CD4-positive, alpha-beta T cell (primary cell): ENCODE measurements around the gene CA7. TPM values are rescaled to one million over a fixed set of nuclear protein-coding genes. Genes with fewer than 3 reads are reported as not detected.

Experiments used
- ATAC-seq: fragments of 200-7000 bp; cut with Tn5 transposase; one replicate; pipeline ENCODE4 v1.10.0; 2022; ENCODE audit warnings: mild to moderate bottlenecking; ENCODE audit not compliant: poor library complexity
- CTCF ChIA-PET: fragments of 350-600 bp; sonication (Branson Sonifier 250); formaldehyde crosslinking; loops from one replicate; lab custom pipeline; 2021; ENCODE audit warnings: antibody characterized with exemption, inconsistent platforms; lab: Charles Lee
- POLR2A ChIA-PET: fragments of 350-600 bp; sonication (Branson Sonifier 250); formaldehyde crosslinking; loops from one replicate; lab custom pipeline; 2021; ENCODE audit warnings: antibody characterized with exemption, inconsistent platforms; lab: Charles Lee
- DNase-seq, 14 experiments: peaks; one replicate each; pipeline ENCODE4 v3.0.0-alpha.2; 2013 to 2020; ENCODE audit warnings: mixed read lengths in 2 of 14
- H3K27ac ChIP-seq, 2 donors: one replicate each; pipeline versions ENCODE4 v1.5.1 to v1.7.0; 2013; ENCODE audit warnings: low read length in 2 of 2, low read depth in 1 of 2, mild to moderate bottlenecking in 1 of 2
- H3K27me3 ChIP-seq, 2 experiments: 1 replicate in 1 of 2; 2 replicates in 1 of 2; pipeline versions ENCODE4 v1.6.1 to v1.7.0; 2013; ENCODE audit warnings: low read length in 2 of 2, control low read depth in 1 of 2, mild to moderate bottlenecking in 1 of 2, moderate library complexity in 1 of 2; ENCODE audit not compliant: insufficient read depth in 2 of 2, control insufficient read depth in 1 of 2
- H3K36me3 ChIP-seq: one replicate; pipeline ENCODE4 v1.6.1; 2013; ENCODE audit warnings: low read length, control low read depth; ENCODE audit not compliant: insufficient read depth
- H3K4me1 ChIP-seq: one replicate; pipeline ENCODE4 v1.6.1; 2013; ENCODE audit warnings: low read length, control low read depth; ENCODE audit not compliant: insufficient read depth
- H3K4me3 ChIP-seq: one replicate; pipeline ENCODE4 v1.5.1; 2013; ENCODE audit warnings: mild to moderate bottlenecking, low read length, moderate library complexity
- H3K9me3 ChIP-seq, 2 experiments: 1 replicate in 1 of 2; 2 replicates in 1 of 2; pipeline versions ENCODE4 v1.6.1 to v1.7.0; 2013; ENCODE audit warnings: low read length in 2 of 2, mild to moderate bottlenecking in 2 of 2, control low read depth in 1 of 2, moderate library complexity in 1 of 2; ENCODE audit not compliant: control insufficient read depth in 1 of 2, insufficient read depth in 1 of 2
- H3K27ac Mint-ChIP-seq: one replicate; pipeline ENCODE4 v1.8.0; 2020; ENCODE audit warnings: mixed read lengths
- H3K27me3 Mint-ChIP-seq: one replicate; pipeline ENCODE4 v1.8.0; 2021; ENCODE audit warnings: mixed read lengths
- H3K36me3 Mint-ChIP-seq: one replicate; pipeline ENCODE4 v1.8.0; 2021; ENCODE audit warnings: low read depth, mixed read lengths
- H3K4me1 Mint-ChIP-seq: one replicate; pipeline ENCODE4 v1.8.0; 2021; ENCODE audit warnings: low read depth, mixed read lengths
- H3K4me3 Mint-ChIP-seq: one replicate; pipeline ENCODE4 v1.8.0; 2020; ENCODE audit warnings: mild to moderate bottlenecking, mixed read lengths
- H3K9me3 Mint-ChIP-seq: one replicate; pipeline ENCODE4 v1.8.0; 2020; ENCODE audit warnings: mixed read lengths
- CTCF ChIP-seq: fragments of 200-600 bp; IDR thresholded peaks from one replicate; pipeline ENCODE4 v1.8.0; 2022; ENCODE audit warnings: antibody characterized with exemption, mild to moderate bottlenecking
- intact Hi-C, 2 experiments: fragments of 100-400 bp; cut with DNase I in 1 of 2; cut with micrococcal nuclease in 1 of 2; formaldehyde crosslinking; loops; one replicate each; pipeline versions ENCODE4 v1.15.1 to v1.9.0; 2023 to 2025; cut with DNase I, micrococcal nuclease
- total RNA-seq, 174 experiments: library from RNA in 2 of 174; stranded (reverse) in 2 of 174; gene quantifications; one replicate each; pipeline ENCODE4 v1.2.3 and lab custom pipeline; 2021 to 2026

The CA7 gene
- total RNA-seq, 2 experiments from 2014 or later, result not detected

DNA sequence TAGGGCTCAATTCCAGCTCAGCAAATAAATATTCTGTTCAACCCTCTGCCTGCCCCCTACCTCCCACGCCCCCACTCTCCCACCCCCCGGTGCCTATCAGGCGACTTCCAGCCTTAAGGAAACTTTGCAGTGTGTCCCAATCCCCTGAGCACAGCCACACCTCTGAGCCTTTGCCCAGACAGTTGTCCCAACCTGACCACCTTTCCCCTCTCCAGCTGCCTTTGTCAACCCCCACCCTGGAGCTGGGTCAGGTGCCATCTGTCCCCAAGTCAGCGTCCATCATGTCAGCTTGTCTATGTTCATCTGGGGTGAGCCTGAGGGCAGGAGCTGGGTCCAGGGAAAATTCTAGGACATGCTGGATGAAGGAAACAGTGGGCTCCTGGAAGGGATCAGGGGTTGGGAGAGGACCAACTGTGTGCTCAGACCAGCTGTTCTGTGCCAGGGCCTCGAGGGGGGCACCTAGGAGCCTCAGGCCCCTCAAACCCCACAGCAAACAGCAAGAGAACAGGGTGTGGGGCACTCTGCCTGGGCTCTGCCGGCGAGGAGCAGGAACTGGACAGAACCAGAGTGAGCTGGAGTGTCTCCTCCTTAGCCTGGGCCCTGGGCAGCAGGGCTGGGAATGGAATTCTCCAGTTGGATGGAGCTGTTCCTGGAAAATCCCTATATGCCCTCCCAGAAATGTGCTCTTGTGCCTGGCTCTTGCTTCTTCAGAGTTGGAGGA is 56.7 kb downstream of the CA7 start:
- ATAC-seq (no peak), DNase-seq (no peak)
- intact Hi-C loops, result no loop called here
- TF ChIP-seq CTCF, result no peak
- Mint-ChIP-seq H3K9me3 (no peaks in the 10 kb centered on the region), H3K4me3 (no peak overlapping the region), H3K27ac (no peak overlapping the region), H3K4me1 (peaks cover 4% of the 10 kb centered on the region), H3K36me3 (no peaks in the 10 kb centered on the region), H3K27me3 (no peaks in the 10 kb centered on the region)
- Histone ChIP-seq H3K36me3 (no peaks in the 10 kb centered on the region), H3K27ac (no peak overlapping the region), H3K9me3 (no peaks in the 10 kb centered on the region), H3K27me3 (no peaks in the 10 kb centered on the region), H3K4me3 (no peak overlapping the region), H3K4me1 (peaks cover 5% of the 10 kb centered on the region)
- CTCF ChIA-PET, result no interaction called here
- POLR2A ChIA-PET, result no interaction called here

DNA sequence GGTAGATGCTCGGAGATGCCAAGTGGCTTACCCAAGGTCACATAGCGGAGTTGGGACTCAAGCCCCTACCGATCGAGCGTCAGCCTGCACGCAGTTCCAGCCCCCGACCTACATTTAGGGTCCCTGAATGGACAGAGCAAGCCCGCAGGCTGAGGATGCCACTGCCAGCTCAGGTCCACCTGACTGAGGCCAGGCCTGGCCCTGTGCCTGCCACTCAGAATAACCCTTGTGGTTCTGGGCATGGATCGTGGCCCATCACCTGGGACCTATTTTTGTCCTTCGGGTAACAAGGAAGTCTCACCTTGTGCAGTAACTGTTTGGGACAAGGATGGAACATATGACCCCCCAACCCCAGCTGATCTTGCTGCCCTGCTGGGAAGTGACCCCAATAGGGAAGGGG is 57.4 kb downstream of the CA7 start:
- no peak for ATAC-seq
- H3K27me3 Mint-ChIP-seq, result no peaks in the 10 kb centered on the region
- ChIA-PET POLR2A (no interaction called here), CTCF (no interaction called here)
- intact Hi-C loops, result no loop called here
- DNase-seq, result no peak
- H3K4me1 Mint-ChIP-seq, result peaks cover 12% of the 10 kb centered on the region
- no peaks in the 10 kb centered on the region for H3K9me3 Mint-ChIP-seq
- Histone ChIP-seq H3K27ac (no peak overlapping the region), H3K27me3 (no peaks in the 10 kb centered on the region), H3K9me3 (no peaks in the 10 kb centered on the region), H3K4me1 (peaks cover 8% of the 10 kb centered on the region), H3K36me3 (no peaks in the 10 kb centered on the region), H3K4me3 (no peak overlapping the region)
- H3K4me3 Mint-ChIP-seq, result no peak overlapping the region
- no peak overlapping the region for H3K27ac Mint-ChIP-seq
- no peak for TF ChIP-seq CTCF
- no peaks in the 10 kb centered on the region for H3K36me3 Mint-ChIP-seq

GRCh38 chr16:66902648-66903543 is 58.7 kb downstream of the CA7 start:
- Histone ChIP-seq H3K27ac (no peak overlapping the region), H3K36me3 (no peaks in the 10 kb centered on the region), H3K4me1 (peaks cover 8% of the 10 kb centered on the region), H3K9me3 (no peaks in the 10 kb centered on the region), H3K27me3 (no peaks in the 10 kb centered on the region), H3K4me3 (no peak overlapping the region)
- ATAC-seq, result no peak
- H3K9me3 Mint-ChIP-seq, result no peaks in the 10 kb centered on the region
- no peak overlapping the region for H3K4me3 Mint-ChIP-seq
- intact Hi-C loops, result no loop called here
- POLR2A ChIA-PET, result no interaction called here
- peaks cover 12% of the 10 kb centered on the region for H3K4me1 Mint-ChIP-seq
- TF ChIP-seq CTCF, result no peak
- no peaks in the 10 kb centered on the region for H3K36me3 Mint-ChIP-seq
- H3K27me3 Mint-ChIP-seq, result no peaks in the 10 kb centered on the region
- CTCF ChIA-PET, result no interaction called here
- no peak overlapping the region for H3K27ac Mint-ChIP-seq
- no peak for DNase-seq

Other genes with a start within 250 kb of the CA7 start
- 10 to 100 TPM; 46.3 to 49.3 TPM for gene CMTM3, start 239.7 kb upstream of the CA7 start, total RNA-seq
- 1 to 10 TPM; 1.1 to 1.6 TPM for gene CMTM4, start 147.7 kb upstream of the CA7 start, total RNA-seq
- 10 to 100 TPM; 81.8 to 82.4 TPM for gene DYNC1LI2, start 92.8 kb upstream of the CA7 start, total RNA-seq
- under 1 TPM; 0.11 to 0.22 TPM for gene TERB1, start 42.8 kb upstream of the CA7 start, total RNA-seq
- gene NAE1, start 13.4 kb upstream of the CA7 start, total RNA-seq, result 10 to 100 TPM; 89.1 to 91.2 TPM
- 1 to 10 TPM; 3.3 to 5.9 TPM for gene PDP2, start 36.1 kb downstream of the CA7 start, total RNA-seq
- gene CDH16, start 74.5 kb downstream of the CA7 start, total RNA-seq, result not detected
- gene RRAD, start 81.1 kb downstream of the CA7 start, total RNA-seq, result under 1 TPM; 0.28 to 0.49 TPM
- 10 to 100 TPM; 58.6 to 70.4 TPM for gene CIAO2B, start 90.0 kb downstream of the CA7 start, total RNA-seq
- 10 to 100 TPM; 59.3 to 62.6 TPM for gene CES2, start 91.1 kb downstream of the CA7 start, total RNA-seq
- gene CES3, start 116.9 kb downstream of the CA7 start, total RNA-seq, result 1 to 10 TPM; 1.1 to 1.3 TPM
- gene CES4A, start 144.2 kb downstream of the CA7 start, total RNA-seq, result 10 to 100 TPM; 14.9 to 16.0 TPM
- gene CBFB, start 184.7 kb downstream of the CA7 start, total RNA-seq, result 10 to 100 TPM; 58.8 to 59.6 TPM